ENCODE measurements around the gene ATP8A2.

- no peak for TF ChIP-seq CTCF (IDR thresholded peaks at IDR 0.05)
- TF ChIP-seq EZH2 (IDR thresholded peaks at IDR 0.05), result no peak
- TF ChIP-seq EZH2phosphoT487 (IDR thresholded peaks at IDR 0.05), result no peak
These were observed 382.2 kb downstream of the ATP8A2 start for GRCh38 chr13:25753976-25754375.

Data from neural progenitor cell (in vitro differentiated cells).